Adrenal gland (tissue), 12 donors: Measurements from ENCODE around the gene EXOC4. TPM values are rescaled to one million over a fixed set of nuclear protein-coding genes. Genes with fewer than 3 reads are reported as not detected.

Source experiments
- DNase-seq, 7 donors: peaks; one replicate each; pipeline ENCODE4 v3.0.0-alpha.2; 2019 to 2020
- H3K27ac ChIP-seq, 5 donors: fragments of 200-600 bp; sonication (generic) in 4 of 5; 1 replicate in 3 of 5; 2 replicates in 2 of 5; pipeline versions ENCODE4 v1.5.1 to v1.8.0; 2016 to 2020; ENCODE audit warnings: mild to moderate bottlenecking in 1 of 5
- H3K27me3 ChIP-seq: fragments of 200-600 bp; 2 replicates; pipeline ENCODE4 v1.8.0; 2021
- H3K36me3 ChIP-seq, 2 donors: fragments of 200-600 bp; replicated peaks in 1 of 2; 1 replicate in 1 of 2; 2 replicates in 1 of 2; pipeline versions ENCODE4 v1.5.1 to v1.8.0; 2018 to 2022
- H3K4me1 ChIP-seq, 2 donors: fragments of 200-600 bp; replicated peaks in 1 of 2; 1 replicate in 1 of 2; 2 replicates in 1 of 2; pipeline versions ENCODE4 v1.5.1 to v1.8.0; 2018 to 2021
- H3K4me3 ChIP-seq, 4 donors: fragments of 200-600 bp; sonication (generic) in 3 of 4; one replicate each; pipeline ENCODE4 v1.5.1; 2016 to 2018
- H3K9me3 ChIP-seq, 3 donors: fragments of 200-600 bp; sonication (generic) in 1 of 3; replicated peaks in 1 of 3; 1 replicate in 2 of 3; 2 replicates in 1 of 3; pipeline versions ENCODE4 v1.5.1 to v1.8.0; 2016 to 2021
- CTCF ChIP-seq, 6 experiments: fragments of 450-650 bp in 4 of 6; fragments of 200-600 bp in 2 of 6; sonication (generic) in 1 of 6; IDR thresholded peaks; 1 replicate in 5 of 6; 2 replicates in 1 of 6; pipeline versions ENCODE4 v1.5.1 to v1.8.0; 2016 to 2021; ENCODE audit warnings: antibody characterized with exemption in 6 of 6, mild to moderate bottlenecking in 2 of 6, moderate library complexity in 1 of 6
- POLR2A ChIP-seq, 2 donors: fragments of 450-650 bp; IDR thresholded peaks; one replicate each; pipeline ENCODE4 v1.6.1; 2017; ENCODE audit warnings: antibody characterized with exemption in 2 of 2, mild to moderate bottlenecking in 2 of 2, moderate library complexity in 1 of 2
- WGBS, 4 donors: extraction: QIAGEN DNeasy Blood & Tissue Kit in 2 of 4; methylation state at CpG; one replicate each; pipeline versions ENCODE4 v1.1.5 to v1.1.7; 2013 to 2017; 5-methylcytosine and 5-hydroxymethylcytosine counted together
- intact Hi-C, 2 donors: fragments of 100-400 bp; cut with DNase I; formaldehyde crosslinking; loops; one replicate each; pipeline versions ENCODE4 v1.14.1 to v1.15.0; 2022 to 2023
- polyA plus RNA-seq, 3 donors: library from polyadenylated mRNA; stranded (reverse); fragments of 200-250 nt in 2 of 3; fragments of 350-450 nt in 1 of 3; fragmentation: Illumina TruSeq in 1 of 3; extraction: RNeasy Lipid Tissue Mini Kit (QIAGEN cat#74804) in 1 of 3; gene quantifications; one replicate each; pipeline ENCODE4 v1.2.3, GENCODE V29; 2013 to 2014
- total RNA-seq, 9 donors: library from RNA; depleted of rRNA in 4 of 9; stranded (reverse); fragments of >200 nt in 4 of 9; fragments of 120-200 nt in 1 of 9; fragmentation: NEBNext Ultra II Directional in 1 of 9; extraction: Animal tissue kit (Norgen Biotek cat#: 25700) in 1 of 9; gene quantifications; one replicate each; pipeline versions ENCODE4 v1.1.0 to v1.2.4, GENCODE V29; 2013 to 2023
- donor health status: healthy with polysubstance abuse.
- donor health status: Bipolar disorder and iron deficiency.
- donor health status: DM: yes; HTN: yes; CAD: no.
- donor health status: DM: no; HTN: no; CAD: no.
- donor health status: DM: no; HTN: no; CAD: no.
- donor health status: DM: yes; HTN: yes; CAD: no.

The EXOC4 gene
- total and polyA plus RNA-seq, 12 donors = 12.5 to 93.8 (median 67.4) TPM

DNA sequence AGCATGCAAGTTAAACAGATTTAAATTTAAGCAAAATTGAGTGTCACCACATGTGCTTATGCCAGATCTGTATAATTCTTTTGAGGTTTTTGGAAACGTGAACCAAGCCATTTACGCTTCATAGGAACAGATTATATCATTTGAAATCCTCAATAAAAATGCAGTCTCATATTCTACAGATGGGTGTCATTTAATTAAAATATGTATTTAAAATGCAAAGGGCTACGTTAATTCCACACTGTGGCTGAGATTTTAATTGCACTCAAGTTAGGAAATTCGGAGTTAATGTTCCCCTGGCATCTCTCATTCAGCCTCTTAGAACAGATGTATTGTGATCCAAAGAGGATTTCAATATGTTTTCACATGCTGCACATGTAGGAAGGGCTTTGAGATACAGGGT, 709.8 kb downstream of the EXOC4 start:
- peaks cover 0 to 5% of the 10 kb centered on the region in 2 donors for H3K4me1 ChIP-seq
- H3K27ac ChIP-seq = no peak overlapping the region
- no peak for DNase-seq
- 95 to 98% (median 95%) methylated on average over 4 of the region's 4 CpGs for WGBS, 4 donors
- no peaks in the 10 kb centered on the region for H3K9me3 ChIP-seq
- H3K36me3 ChIP-seq = no peaks in the 10 kb centered on the region
- H3K27me3 ChIP-seq = no peaks in the 10 kb centered on the region
- H3K4me3 ChIP-seq = no peak overlapping the region
- intact Hi-C loops = no loop called here
- no peak for TF ChIP-seq POLR2A (IDR thresholded peaks at IDR 0.05)
- TF ChIP-seq CTCF (IDR thresholded peaks at IDR 0.05) = no peak

- no peaks in the 10 kb centered on the region for H3K27me3 ChIP-seq
- no peak for DNase-seq
- TF ChIP-seq CTCF (IDR thresholded peaks at IDR 0.05) = no peak
- TF ChIP-seq POLR2A (IDR thresholded peaks at IDR 0.05) = no peak
- H3K36me3 ChIP-seq = no peaks in the 10 kb centered on the region
- WGBS, 4 donors = 78 to 83% (median 80%) methylated on average over 2 of the region's 2 CpGs
- no peaks in the 10 kb centered on the region for H3K9me3 ChIP-seq
- no peak overlapping the region for H3K27ac ChIP-seq
- intact Hi-C loops = no loop called here
- no peak overlapping the region for H3K4me3 ChIP-seq
- no peaks in the 10 kb centered on the region for H3K4me1 ChIP-seq
These were observed 710.8 kb downstream of the EXOC4 start for GRCh38 chr7:133963629-133964028.

- TF ChIP-seq CTCF (IDR thresholded peaks at IDR 0.05) = no peak
- Histone ChIP-seq H3K27me3 (no peaks in the 10 kb centered on the region), H3K4me1 (no peaks in the 10 kb centered on the region), H3K9me3 (no peaks in the 10 kb centered on the region), H3K27ac (no peak overlapping the region), H3K4me3 (no peak overlapping the region), H3K36me3 (no peaks in the 10 kb centered on the region)
- DNase-seq = no peak
- WGBS, 4 donors = 80 to 92% (median 86%) methylated on average over 2 of the region's 2 CpGs
- intact Hi-C loops = no loop called here
These were observed 718.7 kb downstream of the EXOC4 start for GRCh38 chr7:133971625-133972024.

DNA sequence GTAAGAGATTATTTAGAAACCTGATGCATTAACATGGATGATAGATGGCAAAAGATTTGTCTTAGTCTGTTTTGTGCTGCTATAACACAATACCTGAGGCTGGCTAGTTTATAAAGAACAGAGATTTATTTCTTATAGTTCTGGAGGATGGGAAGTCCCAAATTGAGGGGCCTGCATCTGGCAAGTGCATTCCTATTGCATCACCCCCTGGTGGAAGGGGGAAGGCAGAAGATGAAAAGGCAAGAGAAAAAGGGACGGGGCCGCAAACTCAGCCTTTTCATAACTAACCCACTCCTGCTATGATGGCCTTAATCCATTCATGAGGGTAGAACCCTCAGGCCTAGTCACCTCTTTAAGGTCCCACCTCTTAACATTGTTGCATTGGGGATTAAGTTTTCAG, 720.8 kb downstream of the EXOC4 start:
- intact Hi-C loops = no loop called here
- H3K9me3 ChIP-seq = no peaks in the 10 kb centered on the region
- H3K36me3 ChIP-seq = no peaks in the 10 kb centered on the region
- no peaks in the 10 kb centered on the region for H3K4me1 ChIP-seq
- no peak for DNase-seq
- no peaks in the 10 kb centered on the region for H3K27me3 ChIP-seq
- WGBS, 4 donors = 95 to 98% (median 97%) methylated on average over 2 of the region's 2 CpGs
- TF ChIP-seq POLR2A (IDR thresholded peaks at IDR 0.05) (no peak), CTCF (IDR thresholded peaks at IDR 0.05) (no peak)
- H3K27ac ChIP-seq = no peak overlapping the region
- H3K4me3 ChIP-seq = no peak overlapping the region
